ENCODE results near the gene NCAPG.

- TF ChIP-seq CTCF (IDR thresholded peaks at IDR 0.05) (no peak), POLR2A (IDR thresholded peaks at IDR 0.05) (no peak)
Measured at GRCh38 chr4:17854036-17854435, 43.3 kb downstream of the NCAPG start.

All from upper lobe of left lung (tissue), 4 donors.